ENCODE measurements around the gene NEDD4L. TPM values are rescaled to one million over a fixed set of nuclear protein-coding genes. Genes with fewer than 3 reads are reported as not detected.
"Not testable (repeated sequence)": the region's sequence is repeated elsewhere in the genome, so short reads cannot be mapped to it uniquely, and the experiment has no call there.

The NEDD4L gene
- total and polyA plus RNA-seq, 7 donors = 52.0 to 104 (median 57.4) TPM

DNA sequence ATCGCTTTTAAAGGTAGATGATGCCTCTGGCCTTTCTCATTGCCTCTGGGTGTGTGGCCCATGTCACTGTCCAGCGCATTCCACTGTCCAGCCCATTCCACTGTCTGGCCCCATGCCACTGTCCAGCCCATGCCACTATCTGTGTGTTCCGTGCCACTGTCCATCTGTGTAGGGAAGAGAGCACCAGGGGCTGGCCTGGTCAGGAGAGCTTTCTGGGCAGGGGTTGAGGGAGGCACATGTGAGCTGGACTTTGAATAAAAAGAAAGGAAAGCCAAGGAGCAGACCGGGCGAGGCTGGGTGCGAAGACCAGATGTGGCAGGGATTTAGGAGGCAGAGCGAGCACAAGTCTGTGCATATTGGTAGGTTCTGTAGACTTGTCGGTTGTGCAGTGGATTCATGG is 236.2 kb downstream of the NEDD4L start:
- no peak overlapping the region for H3K27ac ChIP-seq
- intact Hi-C loops (cut with DNase I) = no loop called here
- TF ChIP-seq CTCF (IDR thresholded peaks at IDR 0.05) (no peak), POLR2A (IDR thresholded peaks at IDR 0.05) (no peak), EP300 (IDR thresholded peaks at IDR 0.05) (no peak), POLR2AphosphoS5 (IDR thresholded peaks at IDR 0.05) (no peak)

GRCh38 chr18:58282872-58283271 is 238.8 kb downstream of the NEDD4L start:
- peaks cover 0 to 46% (median 26%) of the 10 kb centered on the region in 4 donors for H3K4me1 ChIP-seq
- H3K4me3 ChIP-seq; DNase-seq; H3K27me3 ChIP-seq; H3K36me3 ChIP-seq; H3K27ac ChIP-seq; H3K9me3 ChIP-seq; intact Hi-C loops (cut with DNase I): not testable (repeated sequence)
- 96 to 98% methylated on average over 11 of the region's 11 CpGs for WGBS, 2 donors

More for the DNA sequence above, 236.2 kb downstream of the NEDD4L start:
- Histone ChIP-seq H3K27me3 (no peaks in the 10 kb centered on the region), H3K4me3 (no peak overlapping the region), H3K4me1 (peaks cover 0 to 29% (median 23%) of the 10 kb centered on the region in 4 donors), H3K9me3 (no peaks in the 10 kb centered on the region), H3K36me3 (no peaks in the 10 kb centered on the region)
- no peak for DNase-seq
- WGBS, 2 donors = 78 to 80% methylated on average over 8 of the region's 8 CpGs

- H3K4me1 ChIP-seq = peaks cover 0 to 58% (median 35%) of the 10 kb centered on the region in 4 donors
- WGBS, 2 donors = 25 to 78% methylated on average over 6 of the region's 6 CpGs
- TF ChIP-seq CTCF (IDR thresholded peaks at IDR 0.05) (no peak), POLR2AphosphoS5 (IDR thresholded peaks at IDR 0.05) (no peak), POLR2A (IDR thresholded peaks at IDR 0.05) (no peak), EP300 (IDR thresholded peaks at IDR 0.05) (no peak)
These were observed 240.8 kb downstream of the NEDD4L start for GRCh38 chr18:58284699-58285448.

DNA sequence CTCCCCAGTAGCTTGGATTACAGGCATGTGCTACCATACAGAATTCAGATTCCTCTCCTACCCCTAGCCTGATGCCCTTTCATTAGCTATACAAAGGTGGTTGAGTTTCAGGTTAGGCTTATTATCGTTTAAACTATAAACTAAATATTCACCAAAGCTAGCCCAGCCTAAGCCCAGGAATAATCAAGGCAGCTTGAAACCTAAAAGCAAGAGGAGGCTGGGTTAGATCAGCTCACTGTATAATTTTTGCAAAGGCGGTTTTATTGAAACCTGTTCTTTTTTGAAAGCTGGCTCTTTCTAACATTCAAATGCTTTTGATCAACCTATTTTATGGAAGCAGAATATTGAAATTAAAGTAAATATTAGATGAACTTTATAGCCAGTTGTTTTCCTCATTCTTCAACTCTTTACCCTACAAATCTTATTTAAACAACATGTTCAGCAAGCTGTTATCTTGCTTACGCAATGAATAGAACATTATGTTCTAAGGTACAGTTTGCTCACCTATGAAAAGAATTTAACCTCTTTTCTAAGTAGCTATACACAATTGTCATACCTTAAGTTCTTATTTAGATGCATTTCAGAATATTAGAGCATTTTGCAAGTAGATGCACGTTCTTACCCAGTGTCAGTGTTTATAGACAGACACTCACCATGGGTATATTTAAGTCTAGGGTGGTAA is 241.6 kb downstream of the NEDD4L start:
- no peaks in the 10 kb centered on the region for H3K9me3 ChIP-seq
- no peak overlapping the region for H3K4me3 ChIP-seq
- H3K4me1 ChIP-seq = peaks cover 0 to 60% (median 39%) of the 10 kb centered on the region in 4 donors
- peak overlapping the region in 1 of 4 donors; percentile 20 for H3K27ac ChIP-seq
- intact Hi-C loops (cut with DNase I) = no loop called here
- no peaks in the 10 kb centered on the region for H3K27me3 ChIP-seq
- DNase-seq = no peak
- TF ChIP-seq CTCF (IDR thresholded peaks at IDR 0.05) = no peak
- TF ChIP-seq EP300 (IDR thresholded peaks at IDR 0.05) = no peak
- no peak for TF ChIP-seq POLR2AphosphoS5 (IDR thresholded peaks at IDR 0.05)
- TF ChIP-seq POLR2A (IDR thresholded peaks at IDR 0.05) = no peak
- no peaks in the 10 kb centered on the region for H3K36me3 ChIP-seq
- WGBS, 2 donors = 18 to 72% methylated on average over 4 of the region's 4 CpGs

More at GRCh38 chr18:58284699-58285448, 240.8 kb downstream of the NEDD4L start:
- no peak for DNase-seq
- intact Hi-C loops (cut with DNase I) = no loop called here
- Histone ChIP-seq H3K9me3 (no peaks in the 10 kb centered on the region), H3K36me3 (no peaks in the 10 kb centered on the region), H3K27ac (peak overlapping the region in 1 of 4 donors; percentile 20), H3K4me3 (no peak overlapping the region), H3K27me3 (no peaks in the 10 kb centered on the region)

DNA sequence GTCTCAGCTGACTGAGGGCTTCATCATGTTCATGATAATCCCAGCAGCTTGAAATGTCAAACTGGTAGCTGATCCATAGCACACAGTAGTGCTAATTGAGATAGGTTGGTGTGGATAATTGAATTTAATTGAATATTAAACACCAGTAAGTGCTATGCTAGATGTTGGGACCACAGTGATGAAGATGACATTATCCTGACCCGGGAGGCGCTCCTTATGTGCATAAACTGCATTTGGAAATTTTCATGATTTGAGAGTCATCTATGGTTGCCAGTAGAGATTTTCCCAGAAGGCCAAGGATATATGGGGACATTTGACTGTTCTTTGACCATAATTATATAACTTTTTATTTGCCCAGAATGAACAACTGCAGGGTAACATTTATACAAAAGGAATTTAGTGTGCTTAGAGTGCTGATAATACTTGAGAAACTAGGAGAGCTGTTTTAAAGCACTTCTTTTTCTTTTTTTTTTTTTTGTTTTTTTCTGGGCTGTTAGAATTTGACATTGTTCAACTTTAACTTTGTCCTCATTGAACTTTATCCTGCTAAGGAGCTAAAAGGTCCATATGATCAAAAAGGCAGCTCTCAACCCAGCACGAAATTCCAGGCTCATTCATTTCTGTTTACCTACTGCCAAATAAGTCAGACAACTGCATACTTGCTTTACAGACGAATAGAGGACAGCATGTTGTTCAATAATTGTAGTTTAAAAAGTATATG is 242.8 kb downstream of the NEDD4L start:
- no peaks in the 10 kb centered on the region for H3K27me3 ChIP-seq
- no peak for TF ChIP-seq EP300 (IDR thresholded peaks at IDR 0.05)
- H3K27ac ChIP-seq = peak overlapping the region in 3 of 4 donors; percentile 23 to 53 (median 25)
- H3K9me3 ChIP-seq = no peaks in the 10 kb centered on the region
- H3K4me1 ChIP-seq = peaks cover 0 to 61% (median 44%) of the 10 kb centered on the region in 4 donors
- no peak for DNase-seq
- 33 to 74% methylated on average over 4 of the region's 4 CpGs for WGBS, 2 donors
- no peaks in the 10 kb centered on the region for H3K36me3 ChIP-seq
- intact Hi-C loops (cut with DNase I) = no loop called here
- H3K4me3 ChIP-seq = no peak overlapping the region

Measured in sigmoid colon (tissue), 7 donors.